NCI-H2107 (cell line): Measurements from ENCODE around the gene SNAP25.
A peak's percentile ranks its signal among the peaks of the same experiment; 100 is the strongest.

Experiments used
- DNase-seq: peaks from one replicate; lab custom pipeline; 2025; lab: John Stamatoyannopoulos, UW

SNAP25 gene

DNA sequence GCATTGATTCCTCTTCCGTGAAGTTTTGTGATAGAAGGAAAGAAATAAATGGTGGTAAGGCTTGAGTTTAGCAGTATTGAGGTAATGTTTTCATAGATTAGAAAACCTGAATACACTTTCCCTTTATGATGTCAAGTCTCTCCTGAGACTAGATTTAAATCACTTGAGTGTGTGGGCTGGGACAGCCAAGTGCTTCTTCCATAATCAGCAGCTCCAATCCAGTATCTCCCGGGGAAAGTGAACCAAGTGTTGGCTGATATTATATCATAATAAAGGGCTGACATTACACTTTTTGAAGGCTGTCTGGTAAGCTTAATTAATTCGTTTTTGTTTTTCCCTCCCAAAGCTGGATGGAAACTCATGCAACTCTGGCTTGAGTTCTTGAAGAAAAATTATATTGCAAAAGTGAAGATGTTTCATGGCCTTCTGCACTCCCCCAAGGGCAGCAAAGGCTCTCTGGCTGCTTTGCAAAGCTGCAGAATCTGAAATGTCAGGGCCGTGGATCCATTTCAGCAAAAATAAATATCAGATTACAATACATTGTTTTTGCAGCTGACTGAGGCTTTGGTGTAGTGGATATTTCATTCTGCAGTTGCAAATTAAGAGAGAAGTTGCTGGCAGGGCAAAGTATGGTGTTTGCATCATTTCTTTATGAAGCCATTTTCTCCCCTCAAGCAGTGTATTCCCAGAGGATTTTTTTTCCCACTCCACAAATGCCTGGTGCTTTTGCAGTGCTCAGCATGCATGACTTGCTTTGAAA, 114.2 kb downstream of the SNAP25 start:
- DNase-seq, result peak; percentile 51

DNA sequence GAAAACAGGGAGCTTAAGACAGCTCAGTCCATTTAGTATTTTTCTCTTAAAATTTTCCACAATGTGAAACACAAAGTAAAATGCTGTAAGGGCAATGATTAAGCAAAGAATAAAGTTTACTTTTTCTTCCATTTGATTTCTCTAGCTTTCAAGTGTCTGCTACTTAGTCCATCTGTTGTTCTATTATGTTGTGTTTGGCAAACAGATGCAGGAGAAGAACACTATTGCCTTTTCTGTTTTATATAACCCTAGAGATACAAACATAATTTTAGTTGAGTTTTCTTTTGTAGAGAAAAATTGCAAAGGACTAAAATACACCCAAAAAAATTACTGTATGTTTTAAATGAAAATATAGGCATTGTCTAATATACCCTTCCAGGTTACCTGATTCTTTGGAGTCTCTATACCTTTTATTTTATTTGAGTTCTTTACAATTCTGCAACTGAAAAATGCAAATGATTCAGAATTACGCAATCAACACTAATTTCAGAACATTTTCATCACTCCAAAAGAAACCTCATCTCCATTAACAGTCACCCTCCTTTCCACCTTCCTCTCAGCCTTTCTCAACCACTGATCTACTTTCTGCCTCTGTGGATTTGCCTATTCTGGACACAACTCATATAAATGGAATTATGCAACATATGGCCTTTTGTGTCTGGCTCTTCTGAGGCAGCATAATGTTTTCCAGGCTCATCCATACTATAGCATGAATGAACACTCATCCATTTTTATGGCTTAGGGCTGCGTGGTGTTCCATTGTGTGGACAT, 118.5 kb downstream of the SNAP25 start:
- no peak for DNase-seq

DNA sequence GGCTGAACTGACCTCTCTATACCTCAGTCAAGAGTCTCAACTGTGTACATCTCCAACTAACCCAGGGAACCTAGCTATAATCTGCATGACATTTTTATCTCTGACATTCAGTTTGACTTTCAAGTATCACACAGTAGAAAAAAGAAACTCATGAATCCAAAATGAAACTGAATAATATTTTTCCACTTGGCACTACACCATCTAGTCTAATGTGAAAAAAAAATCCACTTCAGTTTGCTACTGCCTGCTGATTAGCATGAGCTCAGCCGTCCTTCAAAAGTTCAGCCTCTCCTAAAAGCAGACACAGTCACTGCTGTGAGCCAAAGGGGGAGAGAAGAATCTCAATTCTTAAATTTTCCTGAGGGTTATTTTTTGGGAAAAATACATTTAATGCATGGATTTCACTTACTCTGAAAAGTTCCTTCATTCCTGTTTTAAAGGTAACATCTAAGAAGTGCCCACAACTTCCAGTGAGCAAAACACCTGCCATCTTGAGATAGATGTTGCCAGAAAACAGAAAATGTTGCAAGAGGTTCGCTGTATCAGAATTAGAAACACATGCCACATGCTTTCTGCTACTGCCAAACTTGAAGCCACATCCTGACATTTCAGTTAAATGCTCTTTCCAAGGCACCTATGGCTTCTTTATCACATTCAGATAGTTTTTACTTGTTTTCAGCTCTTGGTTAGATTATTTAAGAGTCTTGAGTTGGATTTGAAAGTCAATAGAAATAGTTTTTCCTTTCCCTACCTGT, 120.0 kb downstream of the SNAP25 start:
- no peak for DNase-seq

DNA sequence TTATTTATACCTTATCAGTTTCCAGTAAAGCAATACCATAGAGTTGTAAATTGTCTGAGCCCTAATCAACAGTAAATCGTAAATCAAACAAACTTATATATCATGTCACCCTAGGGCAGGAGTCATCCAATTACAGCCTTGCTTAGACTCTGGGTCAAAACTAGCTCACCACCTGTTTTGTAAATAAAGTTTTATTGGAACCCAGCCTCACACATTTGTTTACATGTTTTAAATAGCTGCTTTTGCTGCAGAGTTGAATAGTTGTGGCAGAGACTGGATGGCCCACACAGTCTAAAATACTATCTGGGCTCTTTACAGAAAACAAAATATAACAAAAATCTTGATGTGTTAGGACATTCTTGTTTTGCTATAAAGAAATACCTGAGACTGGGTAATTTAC, 121.0 kb downstream of the SNAP25 start:
- DNase-seq, result no peak

DNA sequence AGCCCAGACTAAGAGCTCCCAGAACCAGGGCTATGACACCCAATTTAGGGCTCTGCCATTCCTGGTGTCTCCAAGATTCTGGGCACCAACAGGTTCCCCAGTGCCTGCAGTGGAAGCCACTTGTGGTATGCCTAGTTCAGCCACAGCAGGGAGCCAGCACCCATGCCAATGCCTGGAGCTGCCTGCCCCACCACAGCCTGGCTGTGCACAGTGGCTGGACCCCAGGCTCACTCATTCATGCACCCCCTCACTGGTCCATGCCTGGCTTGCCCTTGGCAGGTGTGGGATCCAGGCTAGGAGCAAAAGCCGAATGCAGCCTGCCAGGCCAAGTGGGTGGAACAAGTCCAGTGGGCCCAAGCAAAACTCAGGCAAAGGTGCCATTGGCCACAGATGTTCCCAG, 123.5 kb downstream of the SNAP25 start:
- no peak for DNase-seq

DNA sequence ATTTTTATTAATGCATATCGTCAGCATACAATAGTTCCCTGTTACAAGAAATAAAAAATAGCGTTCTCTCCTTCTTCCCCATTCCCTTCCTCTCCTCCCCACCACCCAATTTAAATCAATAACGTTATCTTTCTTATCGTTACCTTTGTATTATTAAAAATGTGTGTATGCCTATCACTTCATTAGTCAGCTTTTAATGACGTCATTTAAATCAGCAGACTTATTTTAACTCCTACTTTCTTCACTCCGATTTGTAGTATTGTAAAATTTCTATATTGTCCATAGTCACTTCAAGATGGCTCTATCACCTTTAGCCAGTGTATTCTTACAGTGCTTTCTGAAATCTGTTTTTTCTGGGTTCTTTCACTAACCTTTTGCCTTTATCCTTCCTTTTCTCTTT, 126.3 kb downstream of the SNAP25 start:
- DNase-seq, result no peak

DNA sequence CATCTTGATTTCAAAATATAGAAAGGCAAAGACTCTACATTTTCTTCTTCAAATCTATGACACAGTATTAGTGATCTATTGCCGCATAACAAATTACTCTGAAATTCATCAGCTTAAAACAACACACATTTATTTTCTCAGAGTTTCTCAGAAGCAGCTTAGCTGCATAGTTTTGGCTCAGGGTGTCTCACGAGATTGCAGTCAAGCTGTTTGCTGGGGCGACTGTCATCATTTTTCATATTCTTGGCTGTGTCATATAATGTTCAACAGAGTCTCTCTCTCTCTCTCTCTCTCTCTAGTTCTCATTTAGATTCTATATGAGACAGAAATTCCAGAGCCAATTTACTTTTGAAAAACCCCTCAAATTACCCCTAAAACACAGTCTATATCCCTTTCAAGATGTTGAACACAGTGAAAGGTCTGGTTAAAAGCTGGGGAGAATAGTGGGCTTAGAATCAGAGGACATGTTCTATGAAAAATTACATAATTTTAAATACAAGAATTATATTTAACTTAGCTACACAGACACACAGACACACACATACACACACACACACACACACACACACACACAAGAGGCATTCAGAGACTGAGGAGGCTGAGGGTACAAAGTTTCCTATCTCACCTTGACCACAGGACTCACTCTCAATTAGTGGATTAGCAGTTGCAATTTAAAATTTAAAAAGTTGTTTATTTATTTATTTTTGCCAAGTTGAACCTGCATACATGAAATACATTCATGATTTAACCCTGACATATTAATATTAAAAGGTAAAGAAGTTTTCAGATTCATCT, 128.7 kb downstream of the SNAP25 start:
- DNase-seq, result no peak

DNA sequence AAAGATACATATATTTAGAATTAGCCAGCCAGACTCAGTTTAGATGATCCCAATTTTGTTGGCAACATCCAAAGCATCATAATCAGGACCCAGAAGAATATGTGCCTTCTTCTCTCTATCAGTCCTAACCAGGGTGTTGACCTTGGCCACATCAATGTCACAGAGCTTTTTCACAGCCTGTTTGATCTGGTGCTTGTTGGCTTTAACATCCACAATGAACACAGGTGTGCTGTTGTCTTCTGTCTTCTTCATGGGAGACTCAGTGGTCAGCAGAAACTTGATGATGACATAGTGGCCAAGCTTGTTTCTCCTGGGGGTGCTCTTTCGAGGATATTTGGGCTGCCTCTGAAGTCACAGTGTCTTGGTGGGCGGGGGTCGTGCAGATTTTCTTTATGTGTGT, 130.5 kb downstream of the SNAP25 start:
- no peak for DNase-seq

DNA sequence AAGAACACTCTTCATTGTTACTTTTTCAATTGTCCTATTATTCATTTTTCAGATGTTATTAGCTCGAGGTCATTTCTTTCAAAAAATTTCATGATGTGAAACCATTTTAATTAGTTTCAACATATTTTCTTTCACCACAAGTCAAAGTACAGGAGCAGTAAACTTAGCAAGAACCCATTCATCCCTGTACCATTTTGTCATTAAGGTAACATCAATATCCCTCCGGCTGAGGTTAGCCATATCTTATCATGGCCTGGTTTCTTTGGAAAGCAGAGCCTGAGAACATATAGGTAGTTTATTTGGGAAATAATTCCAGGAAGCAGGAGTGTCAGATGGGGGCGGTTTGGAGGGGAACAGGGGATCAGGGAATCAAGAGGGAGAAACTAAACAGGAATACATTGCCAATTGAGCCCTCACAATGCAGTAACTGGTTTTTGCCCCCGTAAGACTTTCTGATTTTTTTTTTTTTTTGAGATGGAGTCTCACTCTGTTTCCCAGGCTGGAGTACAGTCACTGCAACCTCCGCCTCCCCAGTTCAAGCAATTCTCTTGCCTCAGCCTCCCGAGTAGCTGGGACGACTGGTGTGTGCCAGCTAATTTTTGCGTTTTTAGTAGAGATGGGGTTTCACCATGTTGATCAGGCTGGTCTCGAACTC, 131.7 kb downstream of the SNAP25 start:
- DNase-seq, result no peak

DNA sequence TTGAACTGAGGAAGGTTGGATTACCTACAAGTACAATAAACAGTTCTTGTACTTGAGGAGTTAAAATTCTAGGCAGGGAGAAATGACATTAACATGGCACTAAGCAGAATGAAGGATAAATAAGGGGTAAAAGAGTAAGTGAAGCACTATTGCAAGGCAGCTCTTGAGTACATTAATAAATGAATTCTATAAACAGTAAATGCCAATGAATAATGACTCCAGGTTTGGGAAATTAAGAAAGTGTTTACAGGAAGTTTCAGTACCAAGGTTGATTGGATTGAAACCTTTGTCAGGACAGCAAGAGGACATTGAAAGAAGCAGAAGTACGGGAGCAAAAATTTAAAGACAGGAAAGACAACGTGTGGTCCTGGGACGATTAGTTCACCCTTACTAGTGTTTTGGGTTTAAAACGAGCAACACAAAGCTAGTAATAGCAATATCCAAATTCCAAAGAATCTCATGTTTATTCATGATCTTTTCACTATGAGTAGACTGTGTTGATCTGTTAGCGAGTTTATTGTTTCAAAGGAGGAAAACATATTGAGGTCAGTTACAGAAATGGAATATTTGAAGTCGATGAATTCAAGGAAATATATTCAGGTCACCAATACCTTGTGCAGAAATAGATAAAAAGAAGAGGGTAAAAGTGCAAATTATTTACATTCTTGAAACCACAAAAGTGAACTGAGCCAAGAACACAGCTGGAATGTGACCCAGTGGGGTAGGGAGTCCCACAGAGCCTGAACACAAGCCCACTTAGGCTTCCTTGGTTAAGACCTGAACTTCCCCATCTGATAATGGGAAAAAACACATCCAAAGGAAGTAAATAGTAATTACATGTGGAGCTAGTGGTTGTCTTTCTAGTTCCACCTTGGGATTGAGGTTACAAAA, 134.5 kb downstream of the SNAP25 start:
- no peak for DNase-seq

DNA sequence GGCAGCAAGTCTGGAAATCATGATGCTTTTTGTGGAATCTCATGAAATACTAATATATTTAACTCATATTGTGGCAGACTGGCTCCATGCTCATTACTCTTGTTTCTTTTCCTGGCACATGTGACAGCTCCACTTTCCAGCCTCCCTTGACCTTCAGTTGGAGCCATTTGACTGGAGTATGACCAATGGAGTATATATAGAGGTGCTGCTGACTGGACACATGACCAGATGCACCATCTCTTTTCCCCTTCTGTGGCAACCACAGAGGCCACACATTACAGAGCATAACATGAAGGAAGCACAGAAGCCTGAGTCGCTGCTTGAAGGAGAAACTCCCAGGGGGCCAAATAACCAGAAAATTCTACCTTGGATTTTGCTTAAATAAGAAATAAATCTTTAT, 138.0 kb downstream of the SNAP25 start:
- DNase-seq, result no peak
